Stomach (tissue), 4 donors: ENCODE results near the gene UAP1L1.

Experiments
- CTCF ChIP-seq, 7 experiments: fragments of 450-650 bp in 4 of 7; fragments of 200-600 bp in 3 of 7; sonication (generic) in 3 of 7; IDR thresholded peaks; one replicate each; pipeline ENCODE4 v1.5.1; 2016 to 2019; ENCODE audit warnings: antibody characterized with exemption in 7 of 7, control low read depth in 2 of 7, mild to moderate bottlenecking in 1 of 7
- POLR2A ChIP-seq, 4 donors: fragments of 450-650 bp; IDR thresholded peaks; one replicate each; pipeline ENCODE4 v1.6.1; 2016; ENCODE audit warnings: antibody characterized with exemption in 4 of 4, control low read depth in 2 of 4, mild to moderate bottlenecking in 1 of 4, moderate library complexity in 1 of 4

- TF ChIP-seq CTCF (IDR thresholded peaks at IDR 0.05) (no peak), POLR2A (IDR thresholded peaks at IDR 0.05) (no peak)
Measured at GRCh38 chr9:137096785-137097546, 19.6 kb downstream of the UAP1L1 start.
